SK-N-SH (cell line): ENCODE data around the gene PGD. TPM values are rescaled to one million over a fixed set of nuclear protein-coding genes. Genes with fewer than 3 reads are reported as not detected.
A peak's percentile ranks its signal among the peaks of the same experiment; 100 is the strongest.

Source experiments
- CTCF ChIA-PET: fragments of 300-600, 350-600 bp; formaldehyde crosslinking; extraction: SDS; loops from one replicate; lab custom pipeline; 2021; lab: Yijun Ruan, JAX
- POLR2A ChIA-PET: fragments of 350-600 bp; sonication (Branson Sonifier 250); formaldehyde crosslinking; extraction: SDS; loops from one replicate; lab custom pipeline; 2020; ENCODE audit warnings: antibody characterized with exemption, inconsistent platforms; lab: Yijun Ruan, JAX
- DNase-seq: peaks from one replicate; pipeline ENCODE4 v3.0.0; 2012
- H2AFZ ChIP-seq: fragments of 200-600 bp; sonication (generic); 2 replicates; pipeline ENCODE4 v1.8.1; 2016; ENCODE audit warnings: antibody characterized with exemption, mild to moderate bottlenecking, low read depth
- H3F3A ChIP-seq: fragments of 200-600 bp; sonication (generic); replicated peaks from 2 replicates; pipeline ENCODE3; 2016; ENCODE audit warnings: antibody characterized with exemption, mild to moderate bottlenecking; ENCODE audit not compliant: insufficient read depth
- H3K27ac ChIP-seq, 2 experiments: fragments of 200-500 bp in 1 of 2; fragments of 200-600 bp in 1 of 2; sonication (Bioruptor generic) in 1 of 2; sonication (generic), shearing (Covaris generic) in 1 of 2; 2 replicates each; pipeline versions ENCODE4 v1.5.1 to v1.6.1; 2014 to 2016; ENCODE audit warnings: low read depth in 2 of 2, inconsistent platforms in 1 of 2, low read length in 1 of 2, mild to moderate bottlenecking in 1 of 2, mixed read lengths in 1 of 2
- H3K27me3 ChIP-seq: fragments of 200-600 bp; sonication (generic), shearing (Covaris generic); 2 replicates; pipeline ENCODE4 v1.6.1; 2016; ENCODE audit warnings: mixed run types; ENCODE audit not compliant: insufficient read depth
- H3K36me3 ChIP-seq, 2 experiments: fragments of 200-500 bp in 1 of 2; fragments of 200-600 bp in 1 of 2; sonication (Bioruptor generic) in 1 of 2; sonication (generic) in 1 of 2; replicated peaks in 1 of 2; 2 replicates each; pipeline versions ENCODE3 to v1.5.1; 2014 to 2016; ENCODE audit warnings: low read length in 1 of 2, mild to moderate bottlenecking in 1 of 2; ENCODE audit not compliant: insufficient read depth in 2 of 2, control insufficient read depth in 1 of 2
- H3K4me1 ChIP-seq, 2 experiments: fragments of 200-500 bp in 1 of 2; fragments of 200-600 bp in 1 of 2; sonication (Bioruptor generic) in 1 of 2; sonication (generic), shearing (Covaris generic) in 1 of 2; 2 replicates each; pipeline versions ENCODE4 v1.5.1 to v1.6.1; 2014 to 2016; ENCODE audit warnings: low read depth in 1 of 2, low read length in 1 of 2, mixed run types in 1 of 2; ENCODE audit not compliant: insufficient read depth in 2 of 2, control insufficient read depth in 1 of 2
- H3K4me2 ChIP-seq: fragments of 200-600 bp; sonication (generic), shearing (Covaris generic); 2 replicates; pipeline ENCODE4 v1.6.1; 2017; ENCODE audit warnings: mixed run types
- H3K4me3 ChIP-seq, 2 experiments: fragments of 200-500 bp in 1 of 2; fragments of 200-600 bp in 1 of 2; sonication (Bioruptor generic) in 1 of 2; sonication (generic), shearing (Covaris generic) in 1 of 2; 2 replicates each; pipeline versions ENCODE4 v1.5.1 to v1.8.1; 2014 to 2016; ENCODE audit warnings: low read depth in 2 of 2, inconsistent platforms in 1 of 2, low read length in 1 of 2, mild to moderate bottlenecking in 1 of 2, mixed read lengths in 1 of 2, moderate library complexity in 1 of 2
- H3K79me2 ChIP-seq: fragments of 200-600 bp; sonication (generic); 2 replicates; pipeline ENCODE4 v1.8.1; 2017; ENCODE audit warnings: mild to moderate bottlenecking; ENCODE audit not compliant: insufficient read depth
- H3K9ac ChIP-seq: fragments of 200-600 bp; sonication (generic); 2 replicates; pipeline ENCODE4 v1.6.1; 2017; ENCODE audit warnings: mixed run types
- H3K9me2 ChIP-seq: fragments of 200-600 bp; sonication (generic); 2 replicates; pipeline ENCODE4 v1.6.1; 2017; ENCODE audit warnings: mixed run types
- H3K9me3 ChIP-seq: fragments of 200-600 bp; sonication (generic); 2 replicates; pipeline ENCODE4 v1.6.1; 2017; ENCODE audit warnings: mixed run types, mild to moderate bottlenecking, moderate library complexity
- H4K20me1 ChIP-seq: fragments of 200-600 bp; sonication (generic); 2 replicates; pipeline ENCODE4 v1.6.1; 2017; ENCODE audit warnings: mild to moderate bottlenecking, mixed run types; ENCODE audit not compliant: insufficient read depth
- ELF1 ChIP-seq: IDR thresholded peaks from 2 replicates; pipeline ENCODE4 v1.4.0; 2012
- EP300 ChIP-seq, 2 experiments: IDR thresholded peaks; 2 replicates each; pipeline versions ENCODE4 v1.4.0 to v1.6.1; 2012; ENCODE audit warnings: borderline replicate concordance in 1 of 2, low read depth in 1 of 2, low read length in 1 of 2
- EZH2phosphoT487 ChIP-seq: fragments of 200-600 bp; sonication (generic); IDR thresholded peaks from 2 replicates; pipeline ENCODE4 v1.6.1; 2017; ENCODE audit warnings: low read depth, mixed run types, mild to moderate bottlenecking, antibody characterized with exemption, moderate library complexity, borderline replicate concordance
- FOXM1 ChIP-seq: IDR thresholded peaks from 2 replicates; pipeline ENCODE4 v1.4.0; 2012; ENCODE audit warnings: low read depth, mild to moderate bottlenecking
- GATA2 ChIP-seq: sonication (generic); formaldehyde crosslinking; IDR thresholded peaks from 2 replicates; pipeline ENCODE4 v1.5.0; 2020; ENCODE audit warnings: mild to moderate bottlenecking, missing genetic modification reagents
- JUND ChIP-seq: IDR thresholded peaks from 2 replicates; pipeline ENCODE4 v1.4.0; 2012
- NFIC ChIP-seq: IDR thresholded peaks from 2 replicates; pipeline ENCODE4 v1.4.0; 2012; ENCODE audit warnings: borderline replicate concordance
- NRF1 ChIP-seq: IDR thresholded peaks from 2 replicates; pipeline ENCODE4 v1.6.1; 2012; ENCODE audit warnings: low read depth, mild to moderate bottlenecking, low read length
- RAD21 ChIP-seq: IDR thresholded peaks from 2 replicates; pipeline ENCODE4 v1.6.1; 2012; ENCODE audit warnings: mild to moderate bottlenecking, low read length
- RCOR1 ChIP-seq: fragments of 150-350 bp; IDR thresholded peaks from 2 replicates; pipeline ENCODE4 v1.6.1; 2017; ENCODE audit warnings: antibody characterized with exemption, low read length
- TAF1 ChIP-seq: IDR thresholded peaks from 2 replicates; pipeline ENCODE4 v1.6.1; 2012; ENCODE audit warnings: low read depth, mild to moderate bottlenecking, low read length, moderate library complexity, borderline replicate concordance
- TEAD4 ChIP-seq: IDR thresholded peaks from 2 replicates; pipeline ENCODE4 v1.4.0; 2012; ENCODE audit warnings: mild to moderate bottlenecking, borderline replicate concordance; ENCODE audit not compliant: insufficient read depth
- WGBS: methylation state at CpG from one replicate; pipeline ENCODE4 v1.1.6; 2017; ENCODE audit warnings: low lambda C conversion rate; 5-methylcytosine and 5-hydroxymethylcytosine counted together
- polyA plus RNA-seq, 3 experiments: library from polyadenylated mRNA; depleted of rRNA; stranded (reverse); fragments of >200 nt; gene quantifications; 2 replicates each; pipeline ENCODE4 v1.2.3, GENCODE V29; 2012
- TF ChIP-seq, protein P1 (sequence below): IDR thresholded peaks from 2 replicates; pipeline ENCODE4 v1.4.0; 2012; ENCODE audit warnings: low read depth, borderline replicate concordance
- TF ChIP-seq, protein P2 (sequence below): fragments of 150-350 bp; IDR thresholded peaks from 2 replicates; pipeline ENCODE4 v1.6.1; 2017; ENCODE audit warnings: antibody characterized with exemption, low read length, low read depth, borderline replicate concordance
- TF ChIP-seq, protein P3 (sequence below): fragments of 200-600 bp; sonication (generic); IDR thresholded peaks from 2 replicates; pipeline ENCODE4 v1.6.1; 2017; ENCODE audit warnings: antibody characterized with exemption, mild to moderate bottlenecking, moderate library complexity

PGD gene
- polyA plus RNA-seq, 1 of the 3 experiments (the other 2 are of a cell fraction): 76.2 TPM

DNA sequence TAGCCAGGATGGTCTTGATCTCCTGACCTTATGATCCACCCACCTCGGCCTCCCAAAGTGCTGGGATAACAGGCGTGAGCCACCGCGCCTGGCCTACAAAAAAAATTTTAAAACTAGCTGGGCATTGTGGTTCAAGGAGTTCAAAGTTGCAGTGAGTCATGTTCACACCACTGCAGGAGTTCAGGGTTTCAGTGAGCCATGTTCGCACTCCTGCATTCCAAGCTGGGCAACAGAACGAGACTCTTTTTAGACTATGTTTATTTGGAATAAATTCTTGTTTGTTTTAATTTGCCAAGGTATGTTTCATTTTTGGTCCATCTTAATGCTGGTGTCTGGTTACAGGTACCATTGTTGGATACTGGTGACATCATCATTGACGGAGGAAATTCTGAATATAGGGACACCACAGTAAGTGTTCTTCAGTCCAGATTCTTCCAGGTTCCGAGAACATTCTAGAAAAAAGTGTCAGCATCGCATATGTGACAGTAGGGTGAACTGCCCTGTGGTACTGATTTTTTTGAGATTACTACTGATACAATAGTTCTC is 3.9 kb downstream of the PGD start:
- peaks cover 6% of the 10 kb centered on the region; the same call in 1 of the 2 replicates for H4K20me1 ChIP-seq
- H3K4me3 ChIP-seq: no peak overlapping the region
- DNase-seq: no peak
- POLR2A ChIA-PET: no interaction called here
- no peak overlapping the region for H3K9ac ChIP-seq
- TF ChIP-seq RAD21 (no peak), ELF1 (no peak), GATA2 (CRISPR knock-in tag) (no peak), EP300 (IDR thresholded peaks at IDR 0.05; ENCODE audit: borderline replicate concordance in 1 of 2, low read depth in 1 of 2, low read length in 1 of 2) (no peak), FOXM1 (no peak), EZH2phosphoT487 (no peak), NRF1 (no peak), TAF1 (no peak), TEAD4 (no peak), NFIC (no peak), JUND (no peak), RCOR1 (no peak)
- TF ChIP-seq, protein P1, sequence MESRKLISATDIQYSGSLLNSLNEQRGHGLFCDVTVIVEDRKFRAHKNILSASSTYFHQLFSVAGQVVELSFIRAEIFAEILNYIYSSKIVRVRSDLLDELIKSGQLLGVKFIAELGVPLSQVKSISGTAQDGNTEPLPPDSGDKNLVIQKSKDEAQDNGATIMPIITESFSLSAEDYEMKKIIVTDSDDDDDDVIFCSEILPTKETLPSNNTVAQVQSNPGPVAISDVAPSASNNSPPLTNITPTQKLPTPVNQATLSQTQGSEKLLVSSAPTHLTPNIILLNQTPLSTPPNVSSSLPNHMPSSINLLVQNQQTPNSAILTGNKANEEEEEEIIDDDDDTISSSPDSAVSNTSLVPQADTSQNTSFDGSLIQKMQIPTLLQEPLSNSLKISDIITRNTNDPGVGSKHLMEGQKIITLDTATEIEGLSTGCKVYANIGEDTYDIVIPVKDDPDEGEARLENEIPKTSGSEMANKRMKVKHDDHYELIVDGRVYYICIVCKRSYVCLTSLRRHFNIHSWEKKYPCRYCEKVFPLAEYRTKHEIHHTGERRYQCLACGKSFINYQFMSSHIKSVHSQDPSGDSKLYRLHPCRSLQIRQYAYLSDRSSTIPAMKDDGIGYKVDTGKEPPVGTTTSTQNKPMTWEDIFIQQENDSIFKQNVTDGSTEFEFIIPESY: no peak
- TF ChIP-seq, protein P2, sequence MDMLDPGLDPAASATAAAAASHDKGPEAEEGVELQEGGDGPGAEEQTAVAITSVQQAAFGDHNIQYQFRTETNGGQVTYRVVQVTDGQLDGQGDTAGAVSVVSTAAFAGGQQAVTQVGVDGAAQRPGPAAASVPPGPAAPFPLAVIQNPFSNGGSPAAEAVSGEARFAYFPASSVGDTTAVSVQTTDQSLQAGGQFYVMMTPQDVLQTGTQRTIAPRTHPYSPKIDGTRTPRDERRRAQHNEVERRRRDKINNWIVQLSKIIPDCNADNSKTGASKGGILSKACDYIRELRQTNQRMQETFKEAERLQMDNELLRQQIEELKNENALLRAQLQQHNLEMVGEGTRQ: no peak
- TF ChIP-seq, protein P3, sequence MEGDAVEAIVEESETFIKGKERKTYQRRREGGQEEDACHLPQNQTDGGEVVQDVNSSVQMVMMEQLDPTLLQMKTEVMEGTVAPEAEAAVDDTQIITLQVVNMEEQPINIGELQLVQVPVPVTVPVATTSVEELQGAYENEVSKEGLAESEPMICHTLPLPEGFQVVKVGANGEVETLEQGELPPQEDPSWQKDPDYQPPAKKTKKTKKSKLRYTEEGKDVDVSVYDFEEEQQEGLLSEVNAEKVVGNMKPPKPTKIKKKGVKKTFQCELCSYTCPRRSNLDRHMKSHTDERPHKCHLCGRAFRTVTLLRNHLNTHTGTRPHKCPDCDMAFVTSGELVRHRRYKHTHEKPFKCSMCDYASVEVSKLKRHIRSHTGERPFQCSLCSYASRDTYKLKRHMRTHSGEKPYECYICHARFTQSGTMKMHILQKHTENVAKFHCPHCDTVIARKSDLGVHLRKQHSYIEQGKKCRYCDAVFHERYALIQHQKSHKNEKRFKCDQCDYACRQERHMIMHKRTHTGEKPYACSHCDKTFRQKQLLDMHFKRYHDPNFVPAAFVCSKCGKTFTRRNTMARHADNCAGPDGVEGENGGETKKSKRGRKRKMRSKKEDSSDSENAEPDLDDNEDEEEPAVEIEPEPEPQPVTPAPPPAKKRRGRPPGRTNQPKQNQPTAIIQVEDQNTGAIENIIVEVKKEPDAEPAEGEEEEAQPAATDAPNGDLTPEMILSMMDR: no peak
- 86% methylated on average over 9 of the region's 9 CpGs for WGBS
- H3K9me3 ChIP-seq: no peaks in the 10 kb centered on the region
- H2AFZ ChIP-seq: no peak overlapping the region
- H3K4me1 ChIP-seq: peaks cover 8 to 26% of the 10 kb centered on the region in 2 experiments; a peak in 3 of 4 replicates
- peaks cover 28 to 53% of the 10 kb centered on the region in 2 experiments for H3K36me3 ChIP-seq
- CTCF ChIA-PET: interaction anchor here (1.3 kb wide), 1 partner anchor 14 kb away, joined by 4 read pairs; no protein-coding TSS in a partner anchor
- H3K4me2 ChIP-seq: no peak overlapping the region
- H3K27ac ChIP-seq: peak overlapping the region in 1 of 2 experiments; percentile 28; a peak in 1 of 4 replicates
- peaks cover 41% of the 10 kb centered on the region for H3K79me2 ChIP-seq
- H3K27me3 ChIP-seq: no peaks in the 10 kb centered on the region
- peaks cover 9% of the 10 kb centered on the region for H3F3A ChIP-seq
- H3K9me2 ChIP-seq: no peaks in the 10 kb centered on the region
